ENCODE measurements around the gene CDKN1A. TPM values are rescaled to one million over a fixed set of nuclear protein-coding genes. Genes with fewer than 3 reads are reported as not detected.

CDKN1A gene
- total and polyA plus RNA-seq, 2 donors from 2014 or later = 46.4 to 66.2 TPM

GRCh38 chr6:36663504-36664446 is 14.7 kb upstream of the CDKN1A start:
- TF ChIP-seq CTCF (IDR thresholded peaks at IDR 0.05; ENCODE audit: borderline replicate concordance, extremely low read depth, insufficient read depth) = no peak
- intact Hi-C loops (cut with DNase I) = no loop called here
- H3K4me1 ChIP-seq (ENCODE audit: control insufficient read depth in 2 of 3, insufficient read depth in 2 of 3, low read depth in 1 of 3, low read length in 3 of 3) = peaks cover 0 to 17% (median 4%) of the 10 kb centered on the region in 3 donors
- no peak for FAIRE-seq
- H3K9ac ChIP-seq (ENCODE audit: low read length in 3 of 3) = no peak overlapping the region
- H3K27ac ChIP-seq (ENCODE audit: low read depth in 2 of 2, low read length in 2 of 2) = no peak overlapping the region
- no peaks in the 10 kb centered on the region for H3K36me3 ChIP-seq (ENCODE audit: control insufficient read depth in 2 of 3, insufficient read depth in 3 of 3, low read length in 3 of 3)
- DNase-seq = no peak
- H3K4me3 ChIP-seq (ENCODE audit: low read length in 3 of 3) = no peak overlapping the region
- no peaks in the 10 kb centered on the region for H3K9me3 ChIP-seq (ENCODE audit: control insufficient read depth in 2 of 3, insufficient read depth in 1 of 3, low read length in 3 of 3)
- no peaks in the 10 kb centered on the region for H3K27me3 ChIP-seq (ENCODE audit: control insufficient read depth, insufficient read depth, low read length)

GRCh38 chr6:36665180-36665579 is 13.3 kb upstream of the CDKN1A start:
- H3K4me1 ChIP-seq (ENCODE audit: control insufficient read depth in 2 of 3, insufficient read depth in 2 of 3, low read depth in 1 of 3, low read length in 3 of 3) = peaks cover 0 to 17% (median 4%) of the 10 kb centered on the region in 3 donors
- no peak for TF ChIP-seq CTCF (IDR thresholded peaks at IDR 0.05; ENCODE audit: borderline replicate concordance, extremely low read depth, insufficient read depth)
- H3K9ac ChIP-seq (ENCODE audit: low read length in 3 of 3) = no peak overlapping the region
- no peaks in the 10 kb centered on the region for H3K27me3 ChIP-seq (ENCODE audit: control insufficient read depth, insufficient read depth, low read length)
- no peaks in the 10 kb centered on the region for H3K36me3 ChIP-seq (ENCODE audit: control insufficient read depth in 2 of 3, insufficient read depth in 3 of 3, low read length in 3 of 3)
- no peak overlapping the region for H3K4me3 ChIP-seq (ENCODE audit: low read length in 3 of 3)
- intact Hi-C loops (cut with DNase I) = no loop called here
- H3K27ac ChIP-seq (ENCODE audit: low read depth in 2 of 2, low read length in 2 of 2) = no peak overlapping the region
- DNase-seq (no peak), FAIRE-seq (no peak)
- no peaks in the 10 kb centered on the region for H3K9me3 ChIP-seq (ENCODE audit: control insufficient read depth in 2 of 3, insufficient read depth in 1 of 3, low read length in 3 of 3)

- no peak for FAIRE-seq
- Histone ChIP-seq H3K4me3 (ENCODE audit: low read length in 3 of 3) (no peak overlapping the region), H3K4me1 (ENCODE audit: control insufficient read depth in 2 of 3, insufficient read depth in 2 of 3, low read depth in 1 of 3, low read length in 3 of 3) (peaks cover 0 to 12% (median 0%) of the 10 kb centered on the region in 3 donors), H3K36me3 (ENCODE audit: control insufficient read depth in 2 of 3, insufficient read depth in 3 of 3, low read length in 3 of 3) (no peaks in the 10 kb centered on the region), H3K27ac (ENCODE audit: low read depth in 2 of 2, low read length in 2 of 2) (peak overlapping the region in 1 of 2 donors; percentile 32), H3K9ac (ENCODE audit: low read length in 3 of 3) (no peak overlapping the region), H3K9me3 (ENCODE audit: control insufficient read depth in 2 of 3, insufficient read depth in 1 of 3, low read length in 3 of 3) (no peaks in the 10 kb centered on the region), H3K27me3 (ENCODE audit: control insufficient read depth, insufficient read depth, low read length) (no peaks in the 10 kb centered on the region)
- no peak for TF ChIP-seq CTCF (IDR thresholded peaks at IDR 0.05; ENCODE audit: borderline replicate concordance, extremely low read depth, insufficient read depth)
- intact Hi-C loops (cut with DNase I) = no loop called here
- no peak for DNase-seq
Observed at GRCh38 chr6:36666287-36666686, 12.2 kb upstream of the CDKN1A start.

All from kidney (tissue), 14 donors.